Parathyroid adenoma (tissue), 2 donors: Measurements from ENCODE around the gene RLN3.
A peak's percentile ranks its signal among the peaks of the same experiment; 100 is the strongest.
"Not testable (repeated sequence)": the region's sequence is repeated elsewhere in the genome, so short reads cannot be mapped to it uniquely, and the experiment has no call there.

Experiments
- H2AFZ ChIP-seq: fragments of 300-600 bp; sonication (generic); one replicate; pipeline ENCODE4 v1.7.0; 2017; ENCODE audit warnings: antibody characterized with exemption, mild to moderate bottlenecking
- H3K27ac ChIP-seq: fragments of 300-600 bp; sonication (generic); one replicate; pipeline ENCODE4 v1.7.0; 2017
- H3K27me3 ChIP-seq: fragments of 300-600 bp; sonication (generic); one replicate; pipeline ENCODE4 v1.7.0; 2017; ENCODE audit warnings: low read length; ENCODE audit not compliant: control insufficient read depth, insufficient read depth
- H3K36me3 ChIP-seq: fragments of 300-600 bp; sonication (generic); one replicate; pipeline ENCODE4 v1.7.0; 2017; ENCODE audit warnings: low read length; ENCODE audit not compliant: control insufficient read depth, insufficient read depth
- H3K4me1 ChIP-seq: fragments of 300-600 bp; sonication (generic); one replicate; pipeline ENCODE4 v1.7.0; 2017; ENCODE audit warnings: control low read depth
- H3K4me2 ChIP-seq: fragments of 300-600 bp; sonication (generic); one replicate; pipeline ENCODE4 v1.7.0; 2017; ENCODE audit warnings: low read length
- H3K4me3 ChIP-seq: fragments of 300-600 bp; sonication (generic); one replicate; pipeline ENCODE4 v1.7.0; 2017; ENCODE audit warnings: low read depth, low read length
- H3K79me2 ChIP-seq: fragments of 300-600 bp; sonication (generic); one replicate; pipeline ENCODE4 v1.7.0; 2017; ENCODE audit warnings: control low read depth
- H3K9ac ChIP-seq: fragments of 300-600 bp; sonication (generic); one replicate; pipeline ENCODE4 v1.7.0; 2017; ENCODE audit warnings: mild to moderate bottlenecking
- H3K9me3 ChIP-seq: fragments of 300-600 bp; sonication (generic); one replicate; pipeline ENCODE4 v1.7.0; 2017; ENCODE audit warnings: low read length; ENCODE audit not compliant: control insufficient read depth
- TF ChIP-seq, protein P1 (sequence below): fragments of 300-600 bp; sonication (generic); IDR thresholded peaks from one replicate; pipeline ENCODE4 v1.7.0; 2017; ENCODE audit warnings: antibody characterized with exemption, mild to moderate bottlenecking
- donor health status: primary hyperparathyroidism.

RLN3 gene

DNA sequence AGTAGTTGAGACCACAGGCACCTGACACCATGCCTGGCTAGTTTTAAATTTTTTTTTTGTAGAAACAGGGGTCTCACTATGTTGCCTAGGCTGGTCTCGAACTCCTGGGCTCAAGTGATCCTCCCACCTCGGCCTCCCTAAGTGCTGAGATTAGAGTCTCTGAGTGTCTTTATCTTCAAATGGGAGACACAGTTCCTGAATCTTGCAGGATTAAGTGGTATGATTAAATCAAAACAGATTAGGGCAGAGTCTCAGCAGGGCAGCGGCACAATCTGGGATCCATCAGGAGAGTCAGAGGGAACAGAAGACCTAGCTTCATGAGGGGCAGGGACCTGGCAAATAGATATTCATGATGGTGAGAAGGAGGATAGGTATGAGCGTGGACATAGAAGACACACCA, 953 bp downstream of the RLN3 start:
- no peaks in the 10 kb centered on the region for H3K27me3 ChIP-seq
- H3K4me1 ChIP-seq, result no peaks in the 10 kb centered on the region
- H3K4me3 ChIP-seq, result no peak overlapping the region
- no peaks in the 10 kb centered on the region for H3K36me3 ChIP-seq
- no peak overlapping the region for H3K9ac ChIP-seq
- peak overlapping the region; percentile 5 for H2AFZ ChIP-seq
- TF ChIP-seq, protein P1, sequence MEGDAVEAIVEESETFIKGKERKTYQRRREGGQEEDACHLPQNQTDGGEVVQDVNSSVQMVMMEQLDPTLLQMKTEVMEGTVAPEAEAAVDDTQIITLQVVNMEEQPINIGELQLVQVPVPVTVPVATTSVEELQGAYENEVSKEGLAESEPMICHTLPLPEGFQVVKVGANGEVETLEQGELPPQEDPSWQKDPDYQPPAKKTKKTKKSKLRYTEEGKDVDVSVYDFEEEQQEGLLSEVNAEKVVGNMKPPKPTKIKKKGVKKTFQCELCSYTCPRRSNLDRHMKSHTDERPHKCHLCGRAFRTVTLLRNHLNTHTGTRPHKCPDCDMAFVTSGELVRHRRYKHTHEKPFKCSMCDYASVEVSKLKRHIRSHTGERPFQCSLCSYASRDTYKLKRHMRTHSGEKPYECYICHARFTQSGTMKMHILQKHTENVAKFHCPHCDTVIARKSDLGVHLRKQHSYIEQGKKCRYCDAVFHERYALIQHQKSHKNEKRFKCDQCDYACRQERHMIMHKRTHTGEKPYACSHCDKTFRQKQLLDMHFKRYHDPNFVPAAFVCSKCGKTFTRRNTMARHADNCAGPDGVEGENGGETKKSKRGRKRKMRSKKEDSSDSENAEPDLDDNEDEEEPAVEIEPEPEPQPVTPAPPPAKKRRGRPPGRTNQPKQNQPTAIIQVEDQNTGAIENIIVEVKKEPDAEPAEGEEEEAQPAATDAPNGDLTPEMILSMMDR, result no peak
- no peak overlapping the region for H3K4me2 ChIP-seq
- H3K79me2 ChIP-seq, result no peaks in the 10 kb centered on the region
- H3K27ac ChIP-seq, result no peak overlapping the region
- no peaks in the 10 kb centered on the region for H3K9me3 ChIP-seq

DNA sequence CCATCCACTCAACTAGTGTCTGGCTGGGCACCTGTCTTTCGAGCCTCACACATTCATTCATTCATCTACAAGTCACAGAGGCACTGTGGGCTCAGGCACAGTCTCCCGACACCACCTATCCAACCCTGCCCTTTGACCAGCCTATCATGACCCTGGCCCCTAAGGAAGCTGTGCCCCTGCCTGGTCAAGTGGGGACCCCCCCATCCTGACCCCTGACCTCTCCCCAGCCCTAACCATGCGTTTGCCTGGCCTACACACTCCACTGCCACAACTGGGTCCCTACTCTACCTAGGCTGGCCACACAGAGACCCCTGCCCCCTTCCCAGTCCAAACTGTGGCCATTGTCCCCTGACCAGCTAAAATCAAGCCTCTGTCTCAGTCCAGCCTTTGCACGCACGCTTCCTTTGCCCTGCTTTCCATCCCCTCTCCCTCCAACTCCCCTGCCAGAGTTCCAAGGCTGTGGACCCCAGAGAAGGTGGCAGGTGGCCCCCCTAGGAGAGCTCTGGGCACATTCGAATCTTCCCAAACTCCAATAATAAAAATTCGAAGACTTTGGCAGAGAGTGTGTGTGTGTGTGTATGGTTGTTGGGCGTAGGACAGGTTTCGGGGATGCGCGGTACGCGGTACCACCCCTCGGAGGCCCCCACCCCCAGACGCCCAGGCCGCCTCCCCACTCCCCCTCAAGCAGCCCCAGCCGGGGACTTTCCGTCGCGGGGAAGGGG, 3.2 kb downstream of the RLN3 start:
- H3K4me2 ChIP-seq, result peak overlapping the region; percentile 93
- H3K36me3 ChIP-seq, result no peaks in the 10 kb centered on the region
- no peaks in the 10 kb centered on the region for H3K9me3 ChIP-seq
- peak overlapping the region; percentile 34 for H3K27ac ChIP-seq
- TF ChIP-seq, protein P1, result no peak
- H3K79me2 ChIP-seq, result no peaks in the 10 kb centered on the region
- peak overlapping the region; percentile 25 for H3K9ac ChIP-seq
- peak overlapping the region; percentile 84 for H2AFZ ChIP-seq
- peak overlapping the region; percentile 61 for H3K4me3 ChIP-seq
- H3K4me1 ChIP-seq, result no peaks in the 10 kb centered on the region
- H3K27me3 ChIP-seq, result no peaks in the 10 kb centered on the region

DNA sequence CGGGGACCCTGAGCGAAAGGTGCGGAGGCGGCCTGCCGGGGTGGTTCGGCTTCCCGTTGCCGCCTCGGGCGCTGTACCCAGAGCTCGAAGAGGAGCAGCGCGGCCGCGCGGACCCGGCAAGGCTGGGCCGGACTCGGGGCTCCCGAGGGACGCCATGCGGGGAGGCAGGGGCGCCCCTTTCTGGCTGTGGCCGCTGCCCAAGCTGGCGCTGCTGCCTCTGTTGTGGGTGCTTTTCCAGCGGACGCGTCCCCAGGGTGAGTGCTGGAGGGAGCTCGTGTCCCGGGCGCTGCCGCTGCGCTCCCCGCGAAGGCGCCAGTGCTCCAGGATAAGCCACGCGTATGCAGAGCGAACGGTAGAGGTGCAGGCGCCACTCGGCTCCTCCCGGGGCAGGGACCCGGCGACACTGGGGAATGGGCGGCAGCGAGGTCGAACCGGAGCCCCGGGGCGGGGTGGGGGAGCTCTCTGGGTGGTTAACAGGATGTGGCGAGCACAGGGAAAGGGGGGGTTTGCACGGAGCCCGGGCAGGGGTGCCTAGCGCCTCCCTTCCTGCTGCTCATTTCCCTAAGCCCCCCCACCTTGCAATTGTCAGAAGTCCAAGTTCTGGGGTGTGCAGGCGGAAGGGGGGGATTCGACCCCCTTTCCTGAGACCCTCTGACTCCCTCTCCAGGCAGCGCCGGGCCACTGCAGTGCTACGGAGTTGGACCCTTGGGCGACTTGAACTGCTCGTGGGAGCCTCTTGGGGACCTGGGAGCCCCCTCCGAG, 4.0 kb downstream of the RLN3 start, which contains the start of gene IL27RA:
Gene IL27RA, plus strand, starts transcription at position 44 of the 762 bp plus-strand sequence. Its CDS starts 111 bp downstream, at position 155.
- H3K4me3 ChIP-seq, result peak within 1 kb of the TSS; percentile 61
- H2AFZ ChIP-seq, result peak within 1 kb of the TSS; percentile 84
- H3K9ac ChIP-seq, result peak within 1 kb of the TSS; percentile 25
- H3K4me1 ChIP-seq, result no peaks in the 10 kb centered on the region
- H3K4me2 ChIP-seq, result peak within 1 kb of the TSS; percentile 93
- H3K79me2 ChIP-seq, result no peaks in the 10 kb centered on the region
- no peaks in the 10 kb centered on the region for H3K36me3 ChIP-seq
- no peaks in the 10 kb centered on the region for H3K9me3 ChIP-seq
- H3K27ac ChIP-seq, result peak within 1 kb of the TSS; percentile 34
- TF ChIP-seq, protein P1, result peak; percentile 63
- H3K27me3 ChIP-seq, result no peaks in the 10 kb centered on the region

DNA sequence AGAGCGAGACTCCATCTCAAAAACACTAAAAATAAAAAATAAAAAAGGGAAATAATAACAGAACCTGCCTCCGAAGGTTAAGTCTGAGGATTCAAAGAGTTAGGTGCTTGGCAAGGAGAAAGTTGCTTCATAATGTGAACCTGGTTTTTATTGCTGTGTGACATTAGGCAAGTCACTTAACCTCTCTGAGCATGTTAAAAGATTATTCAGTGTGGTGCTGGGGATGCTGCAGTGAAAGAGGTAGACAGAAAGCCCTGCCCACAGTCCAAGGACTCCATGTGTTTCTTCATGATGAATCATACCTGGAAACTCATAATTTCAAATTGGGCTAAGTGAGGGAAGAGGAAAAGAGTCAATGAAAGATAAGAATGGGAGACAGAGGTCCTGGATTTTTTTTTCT, 6.0 kb downstream of the RLN3 start:
- H3K4me1 ChIP-seq, result no peaks in the 10 kb centered on the region
- H3K79me2 ChIP-seq, result no peaks in the 10 kb centered on the region
- no peaks in the 10 kb centered on the region for H3K9me3 ChIP-seq
- no peak overlapping the region for H3K4me3 ChIP-seq
- no peak overlapping the region for H2AFZ ChIP-seq
- TF ChIP-seq, protein P1, result no peak
- H3K4me2 ChIP-seq, result no peak overlapping the region
- no peak overlapping the region for H3K9ac ChIP-seq
- no peaks in the 10 kb centered on the region for H3K27me3 ChIP-seq
- no peak overlapping the region for H3K27ac ChIP-seq
- no peaks in the 10 kb centered on the region for H3K36me3 ChIP-seq

DNA sequence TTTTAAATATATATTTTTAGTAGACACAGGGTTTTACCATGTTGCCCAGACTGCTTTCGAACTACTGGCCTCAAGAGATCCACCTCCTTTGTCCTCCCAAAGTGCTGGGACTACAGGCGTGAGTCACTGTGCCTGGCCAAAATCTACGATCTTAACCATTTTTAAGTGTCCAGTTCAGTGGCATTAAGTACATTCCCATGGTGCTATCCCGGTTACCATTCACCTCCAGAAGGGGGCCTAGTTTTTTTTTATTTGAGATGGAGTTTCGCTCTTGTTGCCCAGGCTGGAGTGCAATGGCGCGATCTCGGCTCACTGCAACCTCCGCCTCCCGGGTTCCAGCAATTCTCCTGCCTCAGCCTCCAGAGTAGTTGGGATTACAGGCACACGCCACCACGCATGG, 7.2 kb downstream of the RLN3 start:
- H3K4me1 ChIP-seq, H3K36me3 ChIP-seq, H2AFZ ChIP-seq, H3K4me3 ChIP-seq, H3K9me3 ChIP-seq, H3K9ac ChIP-seq, H3K4me2 ChIP-seq, H3K27me3 ChIP-seq, H3K79me2 ChIP-seq, H3K27ac ChIP-seq: not testable (repeated sequence)
